IMR-90 (cell line): ENCODE measurements around the gene GCK. TPM values are rescaled to one million over a fixed set of nuclear protein-coding genes. Genes with fewer than 3 reads are reported as not detected.

Experiments used
- ATAC-seq: fragments of 200-7000 bp; cut with Tn5 transposase; 2 replicates; pipeline ENCODE4 v1.9.1; 2020; ENCODE audit warnings: low read depth, mild to moderate bottlenecking, moderate library complexity
- BruUV-seq: library from RNA; stranded (reverse); fragments of 400-500 nt; replicated peaks from 2 replicates; lab custom pipeline; 2021; lab: Mats Ljungman, UMichigan
- CTCF ChIA-PET: fragments of 300-600 bp; formaldehyde crosslinking; extraction: SDS; loops from one replicate; lab custom pipeline; 2021; ENCODE audit warnings: antibody characterized with exemption; lab: Yijun Ruan, JAX
- POLR2A ChIA-PET: fragments of 300-600 bp; sonication (Branson Sonifier 250); formaldehyde crosslinking; loops from one replicate; lab custom pipeline; 2022; ENCODE audit warnings: antibody characterized with exemption; ENCODE audit not compliant: unreplicated experiment; lab: Charles Lee
- DNase-seq: peaks from one replicate; pipeline ENCODE4 v3.0.0; 2013
- H2AFZ ChIP-seq: replicated peaks from 2 replicates; pipeline ENCODE3; 2013; ENCODE audit warnings: low read length, mild to moderate bottlenecking; ENCODE audit not compliant: poor library complexity
- H2AK5ac ChIP-seq: 2 replicates; pipeline ENCODE4 v1.6.1; 2013; ENCODE audit warnings: low read depth, low read length, inconsistent platforms
- H2AK9ac ChIP-seq: replicated peaks from 2 replicates; pipeline ENCODE3; 2013; ENCODE audit warnings: mild to moderate bottlenecking, low read depth, low read length, moderate library complexity; ENCODE audit not compliant: poor library complexity
- H2BK120ac ChIP-seq: 2 replicates; pipeline ENCODE4 v1.6.1; 2013; ENCODE audit warnings: low read depth, low read length, inconsistent platforms
- H2BK15ac ChIP-seq: 3 replicates; pipeline ENCODE4 v1.6.1; 2013; ENCODE audit warnings: low read depth, low read length, inconsistent platforms
- H2BK20ac ChIP-seq: 2 replicates; pipeline ENCODE4 v1.6.1; 2013; ENCODE audit warnings: low read depth, mild to moderate bottlenecking, inconsistent platforms, low read length, moderate library complexity
- H2BK5ac ChIP-seq: 2 replicates; pipeline ENCODE4 v1.6.1; 2013; ENCODE audit warnings: mild to moderate bottlenecking, low read depth, low read length, inconsistent platforms; ENCODE audit not compliant: poor library complexity, severe bottlenecking
- H3K14ac ChIP-seq: replicated peaks from 2 replicates; pipeline ENCODE4 v1.6.1; 2013; ENCODE audit warnings: low read depth, low read length, inconsistent platforms
- H3K18ac ChIP-seq: 2 replicates; pipeline ENCODE4 v1.6.1; 2013; ENCODE audit warnings: low read depth, low read length, control low read depth
- H3K23ac ChIP-seq: 2 replicates; pipeline ENCODE4 v1.6.1; 2013; ENCODE audit warnings: low read depth, low read length, inconsistent platforms
- H3K27ac ChIP-seq: 2 replicates; pipeline ENCODE4 v1.5.1; 2013; ENCODE audit warnings: mild to moderate bottlenecking, control low read depth, low read length; ENCODE audit not compliant: insufficient read depth
- H3K27me3 ChIP-seq: 2 replicates; pipeline ENCODE4 v1.6.1; 2013; ENCODE audit warnings: low read length; ENCODE audit not compliant: control insufficient read depth, insufficient read depth
- H3K36me3 ChIP-seq: 2 replicates; pipeline ENCODE4 v1.6.1; 2013; ENCODE audit warnings: low read length, mixed read lengths; ENCODE audit not compliant: control insufficient read depth, insufficient read depth
- H3K4ac ChIP-seq: 2 replicates; pipeline ENCODE4 v1.6.1; 2013; ENCODE audit warnings: low read depth, low read length, inconsistent platforms
- H3K4me1 ChIP-seq: 2 replicates; pipeline ENCODE4 v1.6.1; 2013; ENCODE audit warnings: low read length, mixed read lengths; ENCODE audit not compliant: control insufficient read depth, insufficient read depth
- H3K4me2 ChIP-seq: 2 replicates; pipeline ENCODE4 v1.6.1; 2013; ENCODE audit warnings: low read depth, mild to moderate bottlenecking, control low read depth, low read length, moderate library complexity
- H3K4me3 ChIP-seq: 2 replicates; pipeline ENCODE4 v1.5.1; 2013; ENCODE audit warnings: low read depth, mild to moderate bottlenecking, control low read depth, low read length, moderate library complexity; ENCODE audit not compliant: insufficient read depth
- H3K56ac ChIP-seq: 2 replicates; pipeline ENCODE4 v1.6.1; 2013; ENCODE audit warnings: low read length, inconsistent platforms; ENCODE audit not compliant: insufficient read depth; ENCODE audit errors: extremely low read depth
- H3K79me1 ChIP-seq, 2 experiments: 2 replicates each; pipeline ENCODE4 v1.6.1; 2013; ENCODE audit warnings: low read length in 2 of 2, inconsistent platforms in 1 of 2, low read depth in 1 of 2
- H3K9ac ChIP-seq: 2 replicates; pipeline ENCODE4 v1.6.1; 2013; ENCODE audit warnings: low read depth, low read length, control low read depth
- H3K9me1 ChIP-seq: 2 replicates; pipeline ENCODE4 v1.6.1; 2013; ENCODE audit warnings: low read length, inconsistent platforms; ENCODE audit not compliant: insufficient read depth
- H3K9me3 ChIP-seq: 2 replicates; pipeline ENCODE4 v1.6.1; 2013; ENCODE audit warnings: low read length; ENCODE audit not compliant: control insufficient read depth, insufficient read depth
- H4K20me1 ChIP-seq: 2 replicates; pipeline ENCODE4 v1.6.1; 2013; ENCODE audit warnings: low read length, inconsistent platforms; ENCODE audit not compliant: insufficient read depth
- H4K5ac ChIP-seq: 2 replicates; pipeline ENCODE4 v1.6.1; 2013; ENCODE audit warnings: mild to moderate bottlenecking, low read depth, low read length, control low read depth
- H4K8ac ChIP-seq, 2 experiments: 2 replicates each; pipeline ENCODE4 v1.6.1; 2013; ENCODE audit warnings: low read depth in 2 of 2, low read length in 2 of 2, control low read depth in 1 of 2, inconsistent platforms in 1 of 2
- H4K91ac ChIP-seq: 2 replicates; pipeline ENCODE4 v1.6.1; 2013; ENCODE audit warnings: low read depth, low read length, inconsistent platforms; ENCODE audit not compliant: insufficient read depth
- BHLHE40 ChIP-seq: fragments of 150-350 bp; IDR thresholded peaks from 2 replicates; pipeline ENCODE4 v1.6.1; 2016; ENCODE audit warnings: mild to moderate bottlenecking, low read depth, low read length
- CEBPB ChIP-seq: IDR thresholded peaks from 2 replicates; pipeline ENCODE4 v1.6.1; 2012; ENCODE audit warnings: low read depth, low read length, improper control_type of control experiment
- CHD1 ChIP-seq: IDR thresholded peaks from 2 replicates; pipeline ENCODE4 v1.6.1; 2012; ENCODE audit warnings: low read depth, low read length, improper control_type of control experiment
- CTCF ChIP-seq: conservative IDR thresholded peaks from 2 replicates; pipeline ENCODE4 v1.5.1; 2012; ENCODE audit warnings: mild to moderate bottlenecking, low read depth, low read length, improper control_type of control experiment
- ELK1 ChIP-seq: fragments of 150-350 bp; IDR thresholded peaks from 2 replicates; pipeline ENCODE4 v1.6.1; 2016; ENCODE audit warnings: low read depth, mild to moderate bottlenecking, low read length, moderate library complexity, borderline replicate concordance
- FOS ChIP-seq: fragments of 150-350 bp; IDR thresholded peaks from 2 replicates; pipeline ENCODE4 v1.6.1; 2016; ENCODE audit warnings: low read depth, low read length
- MAFK ChIP-seq: IDR thresholded peaks from 2 replicates; pipeline ENCODE4 v1.6.1; 2012; ENCODE audit warnings: low read depth, low read length, improper control_type of control experiment
- MAZ ChIP-seq: IDR thresholded peaks from 2 replicates; pipeline ENCODE4 v1.6.1; 2012; ENCODE audit warnings: low read depth, mild to moderate bottlenecking, low read length, improper control_type of control experiment, moderate library complexity, borderline replicate concordance
- MXI1 ChIP-seq: IDR thresholded peaks from 2 replicates; pipeline ENCODE4 v1.6.1; 2012; ENCODE audit warnings: low read depth, mild to moderate bottlenecking, low read length, moderate library complexity, borderline replicate concordance
- POLR2A ChIP-seq: IDR thresholded peaks from 2 replicates; pipeline ENCODE4 v1.6.1; 2012; ENCODE audit warnings: mild to moderate bottlenecking, low read depth, low read length
- RAD21 ChIP-seq: IDR thresholded peaks from 2 replicates; pipeline ENCODE4 v1.6.1; 2012; ENCODE audit warnings: low read length, improper control_type of control experiment
- RCOR1 ChIP-seq: IDR thresholded peaks from 2 replicates; pipeline ENCODE4 v1.6.1; 2012; ENCODE audit warnings: mild to moderate bottlenecking, low read length, improper control_type of control experiment; ENCODE audit not compliant: insufficient replicate concordance
- RFX5 ChIP-seq: IDR thresholded peaks from 2 replicates; pipeline ENCODE4 v1.8.0; 2012; ENCODE audit warnings: low read depth, mild to moderate bottlenecking, low read length, moderate library complexity
- SMC3 ChIP-seq: fragments of 150-350 bp; IDR thresholded peaks from 2 replicates; pipeline ENCODE4 v1.6.1; 2016; ENCODE audit warnings: low read depth, mild to moderate bottlenecking, antibody characterized with exemption, low read length, moderate library complexity
- USF2 ChIP-seq: fragments of 150-350 bp; IDR thresholded peaks from 2 replicates; pipeline ENCODE4 v1.6.1; 2017; ENCODE audit warnings: mild to moderate bottlenecking, antibody characterized with exemption, low read length, low read depth
- WGBS, 2 experiments: methylation state at CpG; one replicate each; pipeline versions ENCODE4 v1.1.5 to v1.1.7; 2013; ENCODE audit warnings: missing lambda C conversion rate in 2 of 2; ENCODE audit not compliant: insufficient read length in 1 of 2; ENCODE audit errors: extremely low coverage in 2 of 2; 5-methylcytosine and 5-hydroxymethylcytosine counted together
- dilution Hi-C: fragments of 300-500 bp; cut with HindIII; formaldehyde crosslinking; loops from one replicate; pipeline ENCODE4 v1.14.3; 2018; ENCODE audit warnings: low sequenced_read_pairs; ENCODE audit not compliant: unreplicated experiment
- in situ Hi-C: fragments of 300-500 bp; cut with MboI; formaldehyde crosslinking; loops from 3 replicates; pipeline ENCODE4 v1.14.3; 2019; ENCODE audit warnings: low sequenced_read_pairs, inconsistent platforms, mixed read lengths
- intact Hi-C: fragments of 100-400 bp; cut with micrococcal nuclease; formaldehyde crosslinking; loops from 2 replicates; pipeline ENCODE4 v1.10.0; 2022
- polyA plus RNA-seq, 3 experiments: library from polyadenylated mRNA; depleted of rRNA; stranded (reverse); fragments of >200 nt; gene quantifications; 2 replicates each; pipeline ENCODE4 v1.2.3, GENCODE V29; 2012; ENCODE audit warnings: low replicate concordance in 1 of 3
- total RNA-seq: library from RNA; depleted of rRNA; stranded (reverse); fragments of >200 nt; gene quantifications from 2 replicates; pipeline ENCODE4 v1.2.3, GENCODE V29; 2012

The GCK gene
- total and polyA plus RNA-seq, 2 of the 4 experiments (the other 2 are of a cell fraction): 0.14 to 0.18 TPM

- H2BK15ac ChIP-seq: no peak overlapping the region
- no peak overlapping the region for H4K91ac ChIP-seq
- intact Hi-C loops: no loop called here
- no TSS peak for BruUV-seq
- no peak overlapping the region for H3K4me2 ChIP-seq
- DNase-seq: no peak
- H3K79me1 ChIP-seq: peaks cover 9 to 38% of the 10 kb centered on the region in 2 experiments
- no peak overlapping the region for H2BK20ac ChIP-seq
- H3K27me3 ChIP-seq: no peaks in the 10 kb centered on the region
- H3K23ac ChIP-seq: no peak overlapping the region
- peaks cover 1% of the 10 kb centered on the region; the same call in 1 of the 2 replicates for H3K4me1 ChIP-seq
- H2AK5ac ChIP-seq: no peak overlapping the region
- ATAC-seq: no peak
- peaks cover 14% of the 10 kb centered on the region for H3K9me1 ChIP-seq
- WGBS, 2 experiments: 90% methylated on average over 9 of the region's 25 CpGs; no CpG with 5 or more reads in 1 of the 2 experiments
- H3K9me3 ChIP-seq: no peaks in the 10 kb centered on the region
- no peak overlapping the region for H3K27ac ChIP-seq
- no peak overlapping the region for H3K18ac ChIP-seq
- peaks cover 46% of the 10 kb centered on the region for H3K36me3 ChIP-seq
- no peak overlapping the region for H2BK5ac ChIP-seq
- H3K56ac ChIP-seq: no peak overlapping the region
- CTCF ChIA-PET: no interaction called here
- POLR2A ChIA-PET: no interaction called here
- no peak overlapping the region for H3K4ac ChIP-seq
- dilution Hi-C loops: no loop called here
- H3K4me3 ChIP-seq: no peak overlapping the region
- H4K20me1 ChIP-seq: no peaks in the 10 kb centered on the region; the same call in 1 of the 2 replicates
- H2AFZ ChIP-seq: no peak overlapping the region
- H4K5ac ChIP-seq: no peak overlapping the region
- in situ Hi-C loops: no loop called here
- no peak overlapping the region for H2AK9ac ChIP-seq
- H3K14ac ChIP-seq: no peak overlapping the region
- no peak overlapping the region for H2BK120ac ChIP-seq
- H4K8ac ChIP-seq: no peak overlapping the region
- H3K9ac ChIP-seq: no peak overlapping the region
- TF ChIP-seq FOS (no peak), POLR2A (no peak), CHD1 (no peak), RAD21 (no peak), RCOR1 (no peak), CTCF (no peak), USF2 (no peak), BHLHE40 (no peak), CEBPB (no peak), ELK1 (no peak), MXI1 (no peak), MAFK (no peak), SMC3 (no peak), RFX5 (no peak), MAZ (no peak)
Measured at GRCh38 chr7:44116789-44117666, 72.2 kb downstream of the GCK start.
